MM.1S (cell line): Measurements from ENCODE around the gene TMEM248.

Experiments used
- EZH2 ChIP-seq: fragments of 300-600 bp; sonication (generic); optimal IDR thresholded peaks from 2 replicates; pipeline ENCODE3; 2017; ENCODE audit warnings: low read depth, mild to moderate bottlenecking, antibody characterized with exemption, low read length, mixed read lengths
- TF ChIP-seq, protein P1 (sequence below): fragments of 300-600 bp; sonication (generic); IDR thresholded peaks from 2 replicates; pipeline ENCODE4 v1.5.1; 2016; ENCODE audit warnings: antibody characterized with exemption, low read length, mixed read lengths

DNA sequence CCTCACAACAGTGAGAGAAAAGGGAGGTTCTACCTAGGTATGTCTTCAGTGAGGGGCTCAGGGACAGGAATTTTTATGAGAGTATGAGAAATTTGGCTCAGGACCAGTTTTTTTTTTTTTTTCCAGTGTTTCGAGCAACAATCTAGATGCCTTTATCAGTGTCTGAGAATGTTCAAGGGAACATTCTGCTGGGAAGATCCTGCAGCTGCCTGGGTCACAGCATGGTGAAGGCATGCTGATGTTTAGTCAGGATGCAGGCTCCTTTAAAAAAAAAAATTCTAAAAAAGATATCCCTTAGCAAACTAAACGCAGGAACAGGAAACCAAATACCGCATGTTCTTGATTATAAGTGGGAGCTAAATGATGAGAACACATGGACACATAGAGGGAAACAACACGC lies 43.4 kb downstream of the TMEM248 start:
- TF ChIP-seq, protein P1, sequence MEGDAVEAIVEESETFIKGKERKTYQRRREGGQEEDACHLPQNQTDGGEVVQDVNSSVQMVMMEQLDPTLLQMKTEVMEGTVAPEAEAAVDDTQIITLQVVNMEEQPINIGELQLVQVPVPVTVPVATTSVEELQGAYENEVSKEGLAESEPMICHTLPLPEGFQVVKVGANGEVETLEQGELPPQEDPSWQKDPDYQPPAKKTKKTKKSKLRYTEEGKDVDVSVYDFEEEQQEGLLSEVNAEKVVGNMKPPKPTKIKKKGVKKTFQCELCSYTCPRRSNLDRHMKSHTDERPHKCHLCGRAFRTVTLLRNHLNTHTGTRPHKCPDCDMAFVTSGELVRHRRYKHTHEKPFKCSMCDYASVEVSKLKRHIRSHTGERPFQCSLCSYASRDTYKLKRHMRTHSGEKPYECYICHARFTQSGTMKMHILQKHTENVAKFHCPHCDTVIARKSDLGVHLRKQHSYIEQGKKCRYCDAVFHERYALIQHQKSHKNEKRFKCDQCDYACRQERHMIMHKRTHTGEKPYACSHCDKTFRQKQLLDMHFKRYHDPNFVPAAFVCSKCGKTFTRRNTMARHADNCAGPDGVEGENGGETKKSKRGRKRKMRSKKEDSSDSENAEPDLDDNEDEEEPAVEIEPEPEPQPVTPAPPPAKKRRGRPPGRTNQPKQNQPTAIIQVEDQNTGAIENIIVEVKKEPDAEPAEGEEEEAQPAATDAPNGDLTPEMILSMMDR: no peak
- TF ChIP-seq EZH2: no peak
